ENCODE measurements around the gene GNRHR.

GNRHR gene

DNA sequence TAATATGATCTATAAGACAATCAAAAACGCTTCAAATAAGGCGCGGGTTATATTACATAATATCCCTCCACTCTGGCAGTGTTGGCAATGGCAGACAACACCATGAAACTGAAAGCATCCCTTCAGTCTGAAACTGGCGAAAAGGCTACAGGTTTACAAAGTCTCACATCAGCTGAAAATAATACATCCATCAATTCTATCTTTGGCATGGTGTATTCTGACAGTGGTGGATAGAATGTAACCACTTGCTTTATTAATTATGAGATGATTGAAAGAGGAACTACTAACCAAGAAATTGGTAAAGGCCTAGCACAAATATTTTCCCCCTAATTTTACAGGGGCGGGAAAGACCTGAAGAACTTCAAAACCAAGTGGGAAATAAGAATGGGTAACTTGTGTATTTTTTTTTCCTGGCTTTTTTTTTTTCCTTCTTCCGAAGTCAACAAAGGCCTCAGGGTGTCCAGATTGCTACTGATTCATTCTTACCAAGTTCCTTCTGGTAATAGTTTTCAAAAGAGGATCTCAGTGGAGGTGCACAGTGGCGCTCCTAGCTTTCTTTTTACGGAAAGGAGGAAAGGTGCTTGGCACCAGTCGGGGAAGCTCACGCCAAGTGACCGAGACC is 54.0 kb downstream of the GNRHR start:
- no peak for DNase-seq

DNA sequence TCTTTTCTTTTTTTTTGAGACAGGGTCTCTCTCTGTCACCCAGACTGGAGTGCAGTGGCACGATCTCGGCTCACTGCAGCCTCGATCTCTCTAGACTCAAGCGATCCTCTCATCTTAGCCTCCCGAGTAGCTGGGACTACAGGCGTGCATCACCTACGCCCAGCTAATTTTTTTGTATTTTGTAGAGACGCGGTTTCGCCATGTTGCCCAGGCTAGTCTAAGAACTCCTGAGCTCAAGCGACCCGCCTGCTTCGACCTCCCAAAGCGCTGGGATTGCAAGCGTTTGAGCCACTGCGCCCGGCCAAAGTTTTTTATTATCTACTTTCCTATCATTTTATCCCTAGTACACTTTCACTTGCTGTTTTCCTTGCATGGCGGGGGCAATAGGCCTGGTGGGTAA is 54.6 kb downstream of the GNRHR start:
- DNase-seq = no peak

DNA sequence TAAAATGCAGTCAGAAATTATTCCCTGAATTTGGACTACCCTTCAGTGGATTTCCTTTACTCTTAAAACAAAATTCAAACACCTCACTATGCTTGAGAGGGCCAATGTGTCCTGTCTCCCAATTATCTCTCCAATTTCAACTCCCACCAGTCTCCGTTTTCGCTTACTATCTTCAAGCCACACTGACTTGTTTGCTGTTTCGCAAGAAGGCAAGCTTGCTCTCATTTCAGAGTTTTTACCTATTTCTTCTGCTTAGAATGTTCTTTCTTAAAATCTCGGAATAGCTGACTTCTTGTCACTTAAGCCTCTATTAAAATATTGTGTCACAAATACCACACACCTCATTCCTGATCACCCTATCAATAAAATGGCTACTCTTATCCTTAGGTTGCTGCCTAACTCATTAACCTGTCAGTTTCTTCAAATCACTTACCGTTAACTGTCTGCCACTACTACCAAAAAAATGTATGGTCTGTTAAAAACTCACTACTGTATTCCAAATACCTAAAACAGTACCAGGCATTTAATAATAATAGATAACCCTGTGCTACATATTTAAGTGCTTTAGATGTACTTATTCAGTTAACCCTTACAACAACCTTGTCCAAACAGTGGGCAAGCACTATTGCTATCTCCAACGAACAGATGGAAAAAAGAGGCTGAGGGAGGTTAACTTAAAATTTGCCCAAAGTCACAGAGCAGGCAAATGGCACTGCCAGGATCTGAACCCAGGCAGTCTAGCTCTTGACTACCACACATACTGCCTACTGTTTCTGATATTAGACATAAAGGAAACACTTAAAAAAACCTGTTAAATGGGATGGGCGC is 56.1 kb downstream of the GNRHR start:
- DNase-seq = no peak

DNA sequence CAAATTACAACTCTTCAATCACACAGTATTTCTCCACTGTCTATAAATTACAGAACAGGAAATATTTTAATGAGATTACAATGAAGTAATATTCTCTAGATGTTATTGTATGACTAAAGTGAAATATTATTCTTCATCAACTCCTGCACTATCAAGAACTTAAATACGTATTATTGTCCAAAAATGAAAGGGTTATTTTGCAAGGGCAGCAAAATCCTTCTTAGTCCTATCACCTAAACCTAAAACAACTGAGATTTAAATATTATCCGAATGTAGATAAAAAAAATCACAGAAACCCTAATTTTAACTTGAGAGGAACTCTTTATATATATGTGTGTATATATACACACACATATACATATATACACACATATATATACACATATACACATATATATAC is 58.1 kb downstream of the GNRHR start:
- no peak for DNase-seq

DNA sequence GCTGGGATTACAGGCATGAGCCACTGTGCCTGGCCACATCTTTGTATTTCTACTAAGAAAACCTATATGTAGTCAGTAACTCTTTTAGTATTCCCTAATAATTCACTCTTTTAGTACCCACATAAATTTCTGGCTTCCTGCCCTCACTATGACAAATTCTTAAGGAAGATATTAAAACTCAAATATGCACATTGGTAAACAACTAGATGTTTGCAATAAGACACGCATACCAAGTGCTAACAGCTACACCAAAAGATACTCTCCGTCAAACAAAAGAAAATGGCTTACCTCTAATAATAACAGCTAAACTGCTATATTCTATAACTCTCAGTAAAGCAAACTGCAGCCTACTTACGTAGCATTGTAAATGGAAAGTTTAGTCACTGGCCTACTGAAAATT is 59.5 kb downstream of the GNRHR start:
- DNase-seq = no peak

DNA sequence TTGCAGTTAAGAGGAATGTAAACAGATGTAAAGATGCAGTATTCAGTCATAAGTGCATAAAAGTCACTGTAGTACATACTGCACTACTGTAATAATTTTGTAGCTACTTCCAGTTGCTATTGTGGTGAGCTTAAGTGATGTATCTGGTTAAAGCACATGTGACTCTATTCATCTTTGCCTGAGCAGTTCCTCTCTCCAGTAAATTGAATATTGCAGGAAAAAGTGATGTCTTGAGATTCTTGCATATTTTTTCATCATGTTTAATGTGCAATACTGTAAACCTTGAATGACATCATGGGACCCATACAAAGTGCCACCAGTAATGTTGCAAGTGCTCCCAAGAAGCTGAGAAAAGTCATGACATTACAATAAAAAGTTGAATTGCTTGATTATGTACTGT is 62.9 kb downstream of the GNRHR start:
- no peak for DNase-seq

All from NCI-H510A (cell line).